Right hindlimb (tissue), 1 donor: ENCODE results near the gene POLG2.

Experiments used
- DNase-seq: peaks from one replicate; pipeline ENCODE4 v3.0.0-alpha.2; 2018

The POLG2 gene

GRCh38 chr17:64496786-64497564 lies at the start of gene POLG2:
Gene POLG2 (minus strand): TSS chr17:64497054. CDS start chr17:64496968, 86 bp downstream.
- DNase-seq, result peak; percentile 94

GRCh38 chr17:64544742-64545141 lies 47.9 kb upstream of the POLG2 start:
- no peak for DNase-seq

GRCh38 chr17:64540118-64540776 lies 43.4 kb upstream of the POLG2 start:
- no peak for DNase-seq

- no peak for DNase-seq
Measured at GRCh38 chr17:64538508-64539130, 41.8 kb upstream of the POLG2 start.

- no peak for DNase-seq
Measured at GRCh38 chr17:64537488-64537887, 40.6 kb upstream of the POLG2 start.

- no peak for DNase-seq
Measured at GRCh38 chr17:64536913-64537312, 40.1 kb upstream of the POLG2 start.

GRCh38 chr17:64535357-64535756 lies 38.5 kb upstream of the POLG2 start:
- DNase-seq, result no peak

GRCh38 chr17:64534187-64534586 lies 37.3 kb upstream of the POLG2 start:
- no peak for DNase-seq

- no peak for DNase-seq
Measured at GRCh38 chr17:64533784-64534183, 36.9 kb upstream of the POLG2 start.

- DNase-seq, result no peak
Measured at GRCh38 chr17:64532409-64532808, 35.6 kb upstream of the POLG2 start.

- peak; percentile 42 for DNase-seq
Measured at GRCh38 chr17:64531955-64532371, 35.1 kb upstream of the POLG2 start.

GRCh38 chr17:64529221-64529620 lies 32.4 kb upstream of the POLG2 start:
- DNase-seq, result no peak

GRCh38 chr17:64527914-64528313 lies 31.1 kb upstream of the POLG2 start:
- DNase-seq, result no peak

GRCh38 chr17:64520359-64520758 lies 23.5 kb upstream of the POLG2 start:
- DNase-seq, result no peak

GRCh38 chr17:64519601-64520000 lies 22.7 kb upstream of the POLG2 start:
- no peak for DNase-seq

GRCh38 chr17:64515829-64516228 lies 19.0 kb upstream of the POLG2 start:
- DNase-seq, result no peak

GRCh38 chr17:64515419-64515818 lies 18.6 kb upstream of the POLG2 start:
- DNase-seq, result no peak

- DNase-seq, result no peak
Measured at GRCh38 chr17:64509179-64509578, 12.3 kb upstream of the POLG2 start.

- no peak for DNase-seq
Measured at GRCh38 chr17:64508683-64509082, 11.8 kb upstream of the POLG2 start.

GRCh38 chr17:64507413-64507782 lies 10.5 kb upstream of the POLG2 start:
- DNase-seq, result peak; percentile 86

GRCh38 chr17:64506576-64507412 lies 9.9 kb upstream of the POLG2 start, which contains the start of gene CEP95:
Gene CEP95 (plus strand): TSS chr17:64506977. CDS start chr17:64507098, 121 bp downstream.
- peak; percentile 98 for DNase-seq

GRCh38 chr17:64506201-64506575 lies 9.3 kb upstream of the POLG2 start, which contains the start of gene DDX5:
Gene DDX5 (minus strand): TSS chr17:64506289. CDS start chr17:64506119, 170 bp downstream.
- DNase-seq, result peak; percentile 97
